GM10847 (cell line): ENCODE measurements around the gene PTPRN.

Source experiments
- POLR2A ChIP-seq: IDR thresholded peaks from 2 replicates; pipeline ENCODE4 v1.6.1; 2011; ENCODE audit not compliant: insufficient read length; ENCODE audit errors: extremely low read depth

PTPRN gene

DNA sequence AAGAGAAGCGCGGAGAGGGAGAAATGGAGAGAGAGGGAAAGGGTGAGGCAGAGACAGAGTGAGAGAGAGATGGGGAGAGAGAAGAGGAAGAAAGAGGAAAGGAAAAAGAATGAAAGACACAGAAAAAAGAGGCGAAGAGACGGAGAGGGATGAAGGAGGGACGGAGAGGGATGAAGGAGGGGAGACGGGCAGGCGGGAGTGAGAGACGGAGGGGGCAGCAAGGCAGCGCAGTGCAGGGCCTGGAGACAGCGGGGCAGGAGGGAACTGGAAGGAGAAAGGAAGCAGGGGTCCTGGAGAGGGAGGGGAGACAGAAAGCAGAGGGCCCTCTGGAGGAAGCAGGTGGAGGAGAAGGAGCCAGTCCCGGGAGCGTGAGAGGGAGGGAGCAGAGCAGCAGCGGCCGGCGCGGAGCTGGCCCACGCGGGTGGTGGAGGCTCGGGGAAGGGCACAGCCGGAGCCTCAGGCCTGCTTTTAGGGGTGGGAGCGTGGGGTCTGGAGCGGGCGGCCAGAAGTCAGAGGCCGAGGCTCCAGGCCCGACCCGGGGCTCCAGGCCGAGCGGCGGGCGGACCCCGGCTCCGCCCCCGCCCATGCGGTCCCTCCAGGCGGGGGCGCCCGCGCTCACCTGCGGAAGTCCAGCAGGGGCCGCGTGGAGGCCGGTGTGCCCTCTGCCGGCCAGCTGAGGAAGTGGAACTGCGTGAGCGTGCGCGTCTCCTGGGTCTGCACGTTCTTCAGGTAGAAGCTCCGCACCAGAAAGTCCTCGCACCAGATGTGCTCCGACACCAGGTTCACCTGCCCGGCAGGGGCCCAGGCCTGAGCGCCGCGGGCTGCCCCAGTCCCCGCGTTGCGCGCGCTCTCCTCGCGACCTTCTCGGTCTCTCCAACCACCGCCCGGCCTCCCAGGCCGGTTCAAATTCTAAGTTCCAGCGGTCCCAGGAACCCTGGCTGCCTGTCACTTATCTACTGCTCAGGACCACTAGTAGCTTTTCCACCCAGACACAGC, 14.5 kb downstream of the PTPRN start:
- peak; percentile 45 for TF ChIP-seq POLR2A

DNA sequence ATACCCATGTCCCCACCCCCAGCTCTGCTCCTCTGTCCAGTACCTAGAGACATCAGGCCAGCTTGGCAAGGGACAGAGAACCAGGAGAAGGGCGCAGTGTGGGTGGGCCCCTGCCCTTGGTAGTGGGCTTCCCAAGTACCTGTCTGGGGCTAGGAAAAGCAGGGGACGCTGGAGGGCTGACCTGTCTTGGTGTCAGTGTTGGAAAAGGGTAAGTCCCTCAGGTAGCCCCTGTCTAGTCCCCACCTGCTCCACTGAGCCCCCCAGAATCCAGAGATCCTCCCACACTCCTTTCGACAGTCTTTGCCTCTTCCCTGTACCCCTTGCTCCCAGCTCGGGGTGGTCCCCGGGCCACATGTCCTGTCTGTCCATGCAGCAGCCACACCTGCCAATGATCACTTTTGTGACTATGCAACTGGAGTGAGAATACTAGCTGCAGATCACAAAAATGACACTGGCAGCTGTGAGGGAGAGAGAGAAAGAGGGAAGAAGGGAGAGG, 15.4 kb downstream of the PTPRN start:
- TF ChIP-seq POLR2A: no peak

DNA sequence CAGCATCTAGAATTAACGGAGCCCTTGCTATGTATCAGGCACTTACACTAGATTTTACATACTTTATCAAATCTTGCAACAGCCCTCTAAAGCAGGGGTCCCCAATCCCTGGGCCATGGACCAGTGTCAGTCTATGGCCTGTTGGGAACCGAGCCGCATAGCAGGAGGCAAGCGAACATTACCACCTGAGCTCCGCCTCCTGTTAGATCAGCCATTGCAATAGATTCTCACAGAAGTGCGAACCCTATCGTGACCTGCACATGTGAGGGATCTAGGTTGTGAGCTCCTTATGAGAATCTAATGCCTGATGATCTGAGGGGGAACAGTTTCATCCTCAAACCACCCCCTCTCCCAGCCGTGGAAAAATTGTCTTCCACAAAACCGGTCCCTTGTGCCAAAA, 16.6 kb downstream of the PTPRN start:
- TF ChIP-seq POLR2A: no peak

DNA sequence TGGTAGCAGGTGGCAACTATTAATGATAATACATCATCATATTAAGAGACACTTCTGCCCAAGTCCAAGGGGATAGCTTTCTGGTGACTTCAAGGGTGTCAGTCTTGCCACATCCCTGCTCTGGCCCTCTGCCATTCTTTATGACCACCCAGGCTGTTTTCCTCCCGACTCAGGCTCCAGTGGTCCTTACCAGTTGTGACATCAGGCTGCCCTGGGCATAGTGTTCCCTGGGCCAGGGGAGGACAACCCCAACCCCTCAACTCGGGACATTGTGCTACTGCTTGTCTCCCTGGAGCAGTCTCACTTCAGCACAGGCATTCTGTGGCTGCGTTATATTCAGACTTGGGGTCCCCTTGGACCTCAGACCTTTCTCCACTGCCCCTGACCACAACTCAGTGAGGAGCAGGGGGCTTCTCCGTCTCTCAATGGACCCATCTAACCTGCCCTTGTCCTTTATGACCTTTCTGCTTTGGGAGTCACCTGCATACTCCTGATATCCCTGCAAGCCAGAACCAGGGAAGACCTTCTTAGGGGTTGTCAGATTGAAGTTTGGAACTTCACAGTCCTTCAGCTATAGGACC, 17.2 kb downstream of the PTPRN start:
- no peak for TF ChIP-seq POLR2A

DNA sequence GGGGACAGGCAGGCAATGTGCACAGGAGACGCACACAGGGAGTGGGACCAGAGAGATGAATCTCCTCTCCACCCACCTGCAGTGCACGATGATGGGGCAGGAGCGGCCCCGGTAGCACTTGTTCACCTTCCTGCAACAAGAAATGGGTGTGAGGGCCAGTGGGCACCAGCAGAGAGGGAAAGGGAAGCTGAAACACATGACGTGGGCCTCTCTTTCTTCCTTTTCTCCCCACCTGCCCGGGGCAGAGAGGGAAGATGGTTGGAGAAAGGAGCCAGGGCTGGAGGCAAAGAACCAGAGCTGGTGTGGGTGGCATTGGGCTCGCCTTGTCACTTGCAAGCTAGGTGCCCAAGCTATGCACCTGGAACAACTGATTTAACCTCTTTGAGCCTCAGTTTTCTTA, 17.8 kb downstream of the PTPRN start:
- TF ChIP-seq POLR2A: no peak

DNA sequence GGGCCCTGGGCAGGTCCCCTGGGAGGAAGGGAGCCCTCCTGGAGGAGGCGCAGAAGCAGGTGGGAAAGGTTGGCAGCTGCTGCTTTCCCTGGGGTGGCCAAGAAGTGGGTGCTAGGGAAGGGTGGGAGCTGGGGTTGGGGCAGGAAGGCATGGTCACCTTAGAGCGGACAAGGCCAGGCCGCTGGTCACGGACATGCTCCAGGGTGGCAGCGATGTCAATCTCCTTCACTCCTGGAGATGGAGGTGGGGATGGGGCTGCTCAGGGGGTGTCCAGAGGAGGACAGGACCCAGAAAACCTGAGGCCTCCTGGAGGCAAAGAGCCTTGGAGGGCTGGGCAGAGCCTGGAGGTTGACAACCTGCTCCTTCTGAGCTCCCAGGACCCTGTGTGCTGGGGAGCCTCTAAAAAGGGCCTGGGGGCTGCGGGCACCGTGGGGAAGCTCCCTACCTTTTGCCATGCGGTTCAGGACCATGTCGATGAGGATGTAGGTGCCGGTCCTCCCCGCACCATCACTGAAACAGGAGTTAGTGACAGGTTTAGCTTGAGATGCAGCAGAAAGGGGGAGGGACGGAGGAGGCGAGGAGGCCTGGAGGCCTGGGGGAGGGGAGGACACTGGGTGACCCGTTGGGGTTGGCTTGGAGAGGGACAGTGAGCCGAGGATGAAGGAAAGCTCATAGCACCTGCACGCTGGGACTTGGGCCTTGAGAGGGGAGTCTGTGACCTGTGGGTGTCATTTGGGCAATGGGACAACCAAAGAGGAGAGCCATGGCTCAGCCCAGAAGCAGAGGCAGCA, 18.6 kb downstream of the PTPRN start:
- TF ChIP-seq POLR2A: no peak

DNA sequence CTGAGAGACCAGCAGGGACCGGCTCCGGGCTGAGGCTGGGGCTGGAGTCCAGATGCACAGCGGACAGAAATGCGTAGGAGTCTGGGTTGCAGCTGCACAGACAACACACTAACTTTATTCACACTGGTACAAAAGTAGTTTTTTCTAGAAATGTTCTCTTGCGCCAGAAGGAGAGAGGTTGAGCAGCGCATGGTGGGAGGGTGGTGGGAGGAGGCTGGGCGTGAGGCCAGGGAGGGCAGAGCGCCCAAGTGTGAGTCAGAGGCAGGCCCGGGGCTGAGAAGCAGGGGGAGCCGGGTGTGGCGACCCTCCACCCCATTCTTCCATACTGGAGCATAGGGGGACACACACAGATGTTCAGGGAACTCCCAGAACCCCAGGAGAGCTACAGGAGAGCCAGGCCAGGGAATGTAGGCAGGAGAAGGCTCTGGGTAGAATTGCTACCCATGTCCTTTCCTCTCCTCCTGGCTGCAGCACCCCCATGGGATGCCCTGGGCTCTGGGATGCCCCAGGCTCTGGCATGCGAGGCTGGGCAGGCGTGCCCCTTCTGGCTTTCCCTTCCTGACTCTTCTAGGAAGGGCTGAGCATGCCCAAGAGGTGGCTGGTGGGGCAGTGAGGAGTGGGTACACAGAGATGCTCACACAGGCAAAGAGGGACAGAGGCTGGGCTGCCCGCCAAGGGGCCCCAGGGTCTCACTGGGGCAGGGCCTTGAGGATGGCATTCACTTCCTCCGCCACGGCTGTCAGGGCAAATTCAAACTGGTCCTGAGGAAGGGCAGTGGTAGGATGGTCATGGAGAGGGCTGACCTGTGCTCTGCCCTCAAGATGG, 19.5 kb downstream of the PTPRN start:
- TF ChIP-seq POLR2A: no peak

DNA sequence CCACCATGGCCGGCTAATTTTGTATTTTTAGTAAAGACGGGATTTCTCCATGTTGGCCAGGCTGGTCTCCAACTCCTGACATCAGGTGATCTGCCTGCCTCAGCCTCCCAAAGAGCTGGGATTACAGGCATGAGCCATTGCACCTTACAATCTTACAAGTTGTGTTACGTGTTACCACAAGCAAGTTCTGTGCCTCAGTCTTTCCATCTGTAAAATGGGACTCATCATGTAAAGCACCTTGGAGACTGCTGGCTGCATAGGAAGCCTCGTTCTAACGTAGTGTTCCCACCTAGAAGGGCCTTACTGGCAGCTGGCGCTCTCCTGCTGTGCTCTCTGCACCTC, 20.0 kb downstream of the PTPRN start:
- no peak for TF ChIP-seq POLR2A

DNA sequence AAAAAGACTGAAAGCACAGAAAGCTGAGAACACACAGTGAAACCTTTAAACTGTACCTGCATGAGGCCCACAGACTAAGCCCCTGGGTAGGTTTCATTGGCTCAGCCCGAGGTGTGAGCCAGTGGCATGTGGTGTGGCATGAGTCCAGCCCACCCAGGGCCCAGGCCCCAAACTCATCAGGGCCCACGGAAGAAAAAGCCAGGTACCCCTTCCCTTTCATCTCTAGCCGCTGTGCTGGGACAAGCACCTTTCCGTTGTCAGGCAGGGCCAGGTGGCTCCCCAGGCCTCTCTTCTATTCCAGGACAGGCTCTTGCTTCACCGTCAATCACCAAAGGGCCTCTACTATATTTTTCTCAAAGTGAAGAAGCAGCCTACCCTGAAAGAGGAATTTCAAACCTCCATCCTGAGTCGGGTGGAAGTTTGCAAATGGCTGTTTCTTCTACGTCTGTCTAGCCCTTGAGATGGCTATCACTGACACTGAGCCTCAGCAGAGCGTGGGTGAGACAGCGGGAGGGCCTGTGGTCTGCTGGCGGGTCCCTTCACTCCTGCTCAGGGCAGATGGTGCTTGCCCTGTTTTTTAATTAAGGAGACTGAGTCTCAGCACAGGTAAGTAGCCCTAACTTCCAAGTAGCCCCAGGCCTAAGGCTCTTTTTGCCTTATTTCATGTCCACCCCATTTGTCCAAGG, 21.5 kb downstream of the PTPRN start:
- TF ChIP-seq POLR2A: no peak

DNA sequence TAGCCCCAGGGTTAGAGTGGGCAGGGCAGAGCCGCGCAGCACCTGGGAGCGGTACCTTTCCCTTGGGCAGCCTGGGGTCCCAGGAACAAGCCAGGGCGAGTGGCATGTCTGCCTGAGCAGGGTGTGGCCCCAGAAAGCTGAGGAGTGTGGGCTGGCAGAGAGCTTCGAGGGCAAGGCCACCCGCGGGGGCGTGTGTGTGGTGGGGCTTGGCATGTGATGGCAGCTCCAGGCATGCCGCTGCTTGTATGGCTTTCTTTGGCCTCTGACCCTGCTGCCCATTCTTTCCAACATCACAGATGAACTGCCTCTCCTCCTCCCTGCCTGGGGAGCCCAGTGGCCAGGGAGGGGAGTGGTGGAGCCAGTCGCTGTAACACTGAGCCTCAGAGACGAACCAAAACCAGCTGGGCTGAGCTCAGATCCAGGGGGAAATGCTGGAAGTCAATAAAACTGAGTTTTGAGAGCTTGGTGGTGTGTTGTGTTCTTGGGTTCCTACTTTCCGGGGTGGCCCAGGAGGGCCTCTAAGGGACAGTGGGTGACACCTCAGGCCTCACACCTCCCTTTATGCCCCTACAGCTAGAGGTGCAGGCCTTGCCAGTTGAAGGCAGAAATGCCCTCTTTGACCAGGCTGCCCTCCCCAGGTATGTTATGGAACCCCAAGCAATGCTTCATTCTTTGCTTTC, 22.6 kb downstream of the PTPRN start:
- TF ChIP-seq POLR2A: no peak

DNA sequence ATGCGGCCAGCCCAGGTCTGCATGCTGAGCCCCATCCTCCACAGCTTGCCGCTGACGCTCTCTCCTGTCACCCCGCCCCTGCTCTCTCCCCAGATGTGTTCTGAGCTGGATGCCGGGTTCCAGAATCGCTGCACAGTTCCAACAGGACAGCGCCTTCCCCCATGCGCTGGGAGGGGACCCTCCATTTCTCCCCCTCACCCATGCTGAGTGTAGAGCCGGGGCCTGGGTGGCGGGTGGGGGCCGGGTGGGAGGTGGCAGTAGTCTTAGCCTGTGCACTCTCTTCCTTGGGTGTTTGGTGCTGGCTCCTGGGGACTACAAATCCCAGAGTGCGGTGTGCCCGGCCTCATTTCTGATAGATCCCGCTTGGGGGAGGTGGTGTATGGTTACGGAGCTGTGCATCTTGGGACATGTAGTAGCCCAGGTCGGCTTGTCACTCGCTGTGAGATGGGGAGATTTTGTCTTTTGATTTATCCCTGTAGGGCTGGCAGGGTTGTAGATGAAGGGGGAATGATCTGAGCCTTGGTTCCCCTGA, 23.2 kb downstream of the PTPRN start:
- no peak for TF ChIP-seq POLR2A

DNA sequence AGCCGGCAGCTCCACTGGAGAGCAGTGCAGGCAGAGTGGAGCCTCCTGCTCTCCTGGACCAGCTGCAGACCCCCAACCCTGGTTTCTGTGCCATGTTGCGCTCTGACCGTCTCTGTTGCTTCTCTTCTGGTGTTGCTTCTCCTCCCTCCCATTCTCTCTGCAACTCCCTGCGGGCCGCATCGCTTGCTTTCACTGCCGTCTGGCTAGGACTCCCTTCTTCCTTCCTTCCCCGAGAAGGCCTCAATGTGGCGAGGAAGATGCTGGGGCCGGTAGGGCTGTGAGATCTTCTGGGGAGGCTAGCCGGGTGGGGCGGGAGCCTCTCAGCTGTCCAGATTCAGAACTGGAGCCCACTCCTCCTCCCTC, 23.8 kb downstream of the PTPRN start:
- TF ChIP-seq POLR2A: no peak
